DND-41 (cell line): ENCODE results near the gene CDX4.

ENCODE experiments used
- CTCF ChIP-seq: IDR thresholded peaks from 2 replicates; pipeline ENCODE4 v1.5.1; 2012; ENCODE audit warnings: borderline replicate concordance, low read length, moderate library complexity, mild to moderate bottlenecking; ENCODE audit not compliant: poor library complexity, severe bottlenecking; ENCODE audit errors: extremely low read depth
- EZH2 ChIP-seq: IDR thresholded peaks from 3 replicates; pipeline ENCODE4 v1.6.1; 2012; ENCODE audit warnings: borderline replicate concordance, low read depth, mild to moderate bottlenecking, moderate library complexity, low read length, inconsistent platforms; ENCODE audit not compliant: severe bottlenecking

GRCh38 chrX:73478961-73479360, 32.1 kb downstream of the CDX4 start:
- TF ChIP-seq CTCF (no peak), EZH2 (no peak)
